GM18870 (cell line): ENCODE measurements around the gene ADK.
"Not testable (repeated sequence)": the region's sequence is repeated elsewhere in the genome, so short reads cannot be mapped to it uniquely, and the experiment has no call there.

Experiments
- ATAC-seq: cut with Tn5 transposase; IDR thresholded peaks from one replicate; pipeline ENCODE4 v1.9.1; 2021; ENCODE audit warnings: moderate library complexity; ENCODE audit not compliant: unreplicated experiment

ADK gene

GRCh38 chr10:74178042-74178791, 27.2 kb downstream of the ADK start:
- no peak for ATAC-seq

GRCh38 chr10:74179111-74179710, 28.2 kb downstream of the ADK start:
- ATAC-seq: no peak

- ATAC-seq: no peak
These were observed 35.7 kb downstream of the ADK start for GRCh38 chr10:74186678-74187077.

- ATAC-seq: no peak
These were observed 36.2 kb downstream of the ADK start for GRCh38 chr10:74187237-74187636.

GRCh38 chr10:74188617-74189016, 37.6 kb downstream of the ADK start:
- not testable (repeated sequence) for ATAC-seq

- ATAC-seq: no peak
These were observed 39.0 kb downstream of the ADK start for GRCh38 chr10:74189999-74190421.

- ATAC-seq: no peak
These were observed 39.5 kb downstream of the ADK start for GRCh38 chr10:74190494-74190893.

- no peak for ATAC-seq
These were observed 43.5 kb downstream of the ADK start for GRCh38 chr10:74194545-74194944.

GRCh38 chr10:74194999-74195398, 44.0 kb downstream of the ADK start:
- ATAC-seq: no peak

GRCh38 chr10:74199315-74199714, 48.3 kb downstream of the ADK start:
- ATAC-seq: no peak

- ATAC-seq: no peak
These were observed 51.3 kb downstream of the ADK start for GRCh38 chr10:74202356-74202755.

GRCh38 chr10:74206746-74207145, 55.7 kb downstream of the ADK start:
- ATAC-seq: no peak

- ATAC-seq: no peak
These were observed 56.9 kb downstream of the ADK start for GRCh38 chr10:74207691-74208480.

- ATAC-seq: no peak
These were observed 58.0 kb downstream of the ADK start for GRCh38 chr10:74208997-74209396.

GRCh38 chr10:74213019-74213418, 62.0 kb downstream of the ADK start:
- ATAC-seq: no peak

GRCh38 chr10:74213571-74214162, 62.6 kb downstream of the ADK start:
- ATAC-seq: no peak

GRCh38 chr10:74217110-74217509, 66.1 kb downstream of the ADK start:
- not testable (repeated sequence) for ATAC-seq

- not testable (repeated sequence) for ATAC-seq
These were observed 71.4 kb downstream of the ADK start for GRCh38 chr10:74222467-74222866.

GRCh38 chr10:74223755-74224529, 72.9 kb downstream of the ADK start:
- ATAC-seq: no peak

GRCh38 chr10:74227697-74228424, 76.8 kb downstream of the ADK start:
- ATAC-seq: no peak
